ENCODE data around the gene LAMC3. TPM values are rescaled to one million over a fixed set of nuclear protein-coding genes. Genes with fewer than 3 reads are reported as not detected.

The LAMC3 gene
- polyA plus RNA-seq, 1 of the 3 experiments (the other 2 are of a cell fraction): 0.07 TPM

Small RNA genes within 50 kb of the gene (small RNA-seq; reads per million reads assigned to genes)
- gene RF00322 (0 reads per million in 7 experiments), gene RNU6-881P (0 reads per million in 7 experiments)

Other genes with a start within 250 kb of the LAMC3 start
- 23.5 and 24.6 TPM in 2 replicates for gene ABL1, start 173.9 kb upstream of the LAMC3 start, polyA plus RNA-seq (2012; rRNA removed)
- gene QRFP, start 112.4 kb upstream of the LAMC3 start, polyA plus RNA-seq (2012; rRNA removed): not detected in 2 replicates
- 0.86 and 1.3 TPM in 2 replicates for gene FIBCD1, start 69.9 kb upstream of the LAMC3 start, polyA plus RNA-seq (2012; rRNA removed)
- 0.26 and 0.50 TPM in 2 replicates for gene AIF1L, start 87.4 kb downstream of the LAMC3 start, polyA plus RNA-seq (2012; rRNA removed)
- 7.6 and 8.0 TPM in 2 replicates for gene NUP214, start 116.4 kb downstream of the LAMC3 start, polyA plus RNA-seq (2012; rRNA removed)

All from SK-N-SH (cell line).